NCI-H2029 (cell line): Measurements from ENCODE around the gene GRK2.
"Not testable (repeated sequence)": the region's sequence is repeated elsewhere in the genome, so short reads cannot be mapped to it uniquely, and the experiment has no call there.

Experiments
- DNase-seq: peaks from one replicate; lab custom pipeline; 2025; lab: John Stamatoyannopoulos, UW

The GRK2 gene

GRCh38 chr11:67312187-67313021 lies 46.1 kb downstream of the GRK2 start:
- DNase-seq, result no peak

GRCh38 chr11:67313125-67313890 lies 47.0 kb downstream of the GRK2 start:
- DNase-seq, result no peak

GRCh38 chr11:67314218-67314617 lies 47.9 kb downstream of the GRK2 start:
- no peak for DNase-seq

- peak; percentile 15 for DNase-seq
Observed at GRCh38 chr11:67315325-67315909, 49.1 kb downstream of the GRK2 start.

- DNase-seq, result no peak
Observed at GRCh38 chr11:67316882-67317204, 50.6 kb downstream of the GRK2 start.

GRCh38 chr11:67317205-67317887 lies 51.1 kb downstream of the GRK2 start:
- DNase-seq, result peak; percentile 96

- DNase-seq, result no peak
Observed at GRCh38 chr11:67317888-67318555, 51.7 kb downstream of the GRK2 start.

- not testable (repeated sequence) for DNase-seq
Observed at GRCh38 chr11:67318876-67319275, 52.6 kb downstream of the GRK2 start.

GRCh38 chr11:67320011-67320410 lies 53.7 kb downstream of the GRK2 start:
- DNase-seq, result no peak

GRCh38 chr11:67320691-67321090 lies 54.4 kb downstream of the GRK2 start:
- no peak for DNase-seq

- DNase-seq, result no peak
Observed at GRCh38 chr11:67321313-67321871, 55.1 kb downstream of the GRK2 start.

GRCh38 chr11:67322049-67322448 lies 55.8 kb downstream of the GRK2 start:
- no peak for DNase-seq

GRCh38 chr11:67323526-67323925 lies 57.3 kb downstream of the GRK2 start:
- DNase-seq, result no peak

GRCh38 chr11:67332081-67332691 lies 65.9 kb downstream of the GRK2 start:
- DNase-seq, result no peak
